GM12891 (cell line): Measurements from ENCODE around the gene CENPU.
"Not testable (repeated sequence)": the region's sequence is repeated elsewhere in the genome, so short reads cannot be mapped to it uniquely, and the experiment has no call there.

Experiments used
- DNase-seq: peaks from one replicate; pipeline ENCODE4 v3.0.0; 2011; ENCODE audit warnings: low spot score; ENCODE audit not compliant: insufficient read length
- FAIRE-seq: peaks from 2 replicates; lab custom pipeline; 2011; peaks lifted over from hg19 to GRCh38; lab: Jason Lieb, UNC
- PAX5 ChIP-seq: IDR thresholded peaks from 2 replicates; pipeline ENCODE4 v1.6.1; 2011; ENCODE audit warnings: low read length, moderate library complexity, mild to moderate bottlenecking; ENCODE audit not compliant: insufficient read depth, severe bottlenecking
- POLR2A ChIP-seq: IDR thresholded peaks from 2 replicates; pipeline ENCODE4 v1.6.1; 2011; ENCODE audit warnings: low read depth, low read length, control low read depth
- POLR2AphosphoS5 ChIP-seq: IDR thresholded peaks from 2 replicates; pipeline ENCODE4 v1.6.1; 2011; ENCODE audit warnings: low read depth, low read length, control low read depth
- POU2F2 ChIP-seq: IDR thresholded peaks from 2 replicates; pipeline ENCODE4 v1.6.1; 2011; ENCODE audit warnings: low read depth, mild to moderate bottlenecking, control low read depth, low read length, moderate library complexity
- SPI1 ChIP-seq: IDR thresholded peaks from 2 replicates; pipeline ENCODE4 v1.6.1; 2011; ENCODE audit warnings: low read depth, low read length, control low read depth
- TAF1 ChIP-seq: IDR thresholded peaks from 2 replicates; pipeline ENCODE4 v1.6.1; 2011; ENCODE audit warnings: low read depth, low read length, control low read depth

Gene CENPU

GRCh38 chr4:184752496-184753275 is 18.8 kb upstream of the CENPU start:
- FAIRE-seq = no peak
- DNase-seq = no peak
- TF ChIP-seq POLR2A (no peak), PAX5 (no peak), POLR2AphosphoS5 (no peak), SPI1 (no peak), POU2F2 (no peak), TAF1 (no peak)

- FAIRE-seq (no peak), DNase-seq (no peak)
- no peak for TF ChIP-seq POLR2A
- peak; percentile 70 for TF ChIP-seq SPI1
Observed at GRCh38 chr4:184751585-184751956, 17.7 kb upstream of the CENPU start.

GRCh38 chr4:184750926-184751584 is 17.2 kb upstream of the CENPU start:
- DNase-seq (no peak), FAIRE-seq (no peak)
- TF ChIP-seq POLR2A = no peak
- no peak for TF ChIP-seq TAF1
- no peak for TF ChIP-seq POLR2AphosphoS5
- no peak for TF ChIP-seq POU2F2
- TF ChIP-seq PAX5 = no peak
- no peak for TF ChIP-seq SPI1

GRCh38 chr4:184748251-184748652 is 14.4 kb upstream of the CENPU start:
- no peak for TF ChIP-seq POU2F2
- no peak for TF ChIP-seq TAF1
- no peak for TF ChIP-seq PAX5
- no peak for TF ChIP-seq POLR2A
- no peak for TF ChIP-seq POLR2AphosphoS5
- FAIRE-seq = no peak
- no peak for DNase-seq

GRCh38 chr4:184747034-184747830 is 13.3 kb upstream of the CENPU start:
- FAIRE-seq (no peak), DNase-seq (no peak)
- TF ChIP-seq TAF1 (no peak), POLR2AphosphoS5 (no peak), POLR2A (no peak), SPI1 (no peak), POU2F2 (no peak), PAX5 (no peak)

GRCh38 chr4:184745831-184746795 is 12.2 kb upstream of the CENPU start:
- TF ChIP-seq TAF1 (no peak), PAX5 (no peak), POU2F2 (no peak), POLR2AphosphoS5 (no peak), POLR2A (no peak), SPI1 (no peak)
- DNase-seq = peak; percentile 79
- peak; percentile 73 for FAIRE-seq

GRCh38 chr4:184744236-184744635 is 10.3 kb upstream of the CENPU start:
- FAIRE-seq = no peak
- no peak for DNase-seq
- TF ChIP-seq SPI1 (no peak), PAX5 (no peak), TAF1 (no peak), POLR2AphosphoS5 (no peak), POLR2A (no peak), POU2F2 (no peak)

GRCh38 chr4:184743650-184744049 is 9.8 kb upstream of the CENPU start:
- TF ChIP-seq SPI1 (no peak), POU2F2 (no peak), TAF1 (no peak), POLR2A (no peak), POLR2AphosphoS5 (no peak), PAX5 (no peak)
- DNase-seq (no peak), FAIRE-seq (no peak)

- not testable (repeated sequence) for DNase-seq, FAIRE-seq
Observed at GRCh38 chr4:184741651-184742050, 7.8 kb upstream of the CENPU start.
